ENCODE measurements around the gene STARD9.
"Not testable (repeated sequence)": the region's sequence is repeated elsewhere in the genome, so short reads cannot be mapped to it uniquely, and the experiment has no call there.

Gene STARD9

DNA sequence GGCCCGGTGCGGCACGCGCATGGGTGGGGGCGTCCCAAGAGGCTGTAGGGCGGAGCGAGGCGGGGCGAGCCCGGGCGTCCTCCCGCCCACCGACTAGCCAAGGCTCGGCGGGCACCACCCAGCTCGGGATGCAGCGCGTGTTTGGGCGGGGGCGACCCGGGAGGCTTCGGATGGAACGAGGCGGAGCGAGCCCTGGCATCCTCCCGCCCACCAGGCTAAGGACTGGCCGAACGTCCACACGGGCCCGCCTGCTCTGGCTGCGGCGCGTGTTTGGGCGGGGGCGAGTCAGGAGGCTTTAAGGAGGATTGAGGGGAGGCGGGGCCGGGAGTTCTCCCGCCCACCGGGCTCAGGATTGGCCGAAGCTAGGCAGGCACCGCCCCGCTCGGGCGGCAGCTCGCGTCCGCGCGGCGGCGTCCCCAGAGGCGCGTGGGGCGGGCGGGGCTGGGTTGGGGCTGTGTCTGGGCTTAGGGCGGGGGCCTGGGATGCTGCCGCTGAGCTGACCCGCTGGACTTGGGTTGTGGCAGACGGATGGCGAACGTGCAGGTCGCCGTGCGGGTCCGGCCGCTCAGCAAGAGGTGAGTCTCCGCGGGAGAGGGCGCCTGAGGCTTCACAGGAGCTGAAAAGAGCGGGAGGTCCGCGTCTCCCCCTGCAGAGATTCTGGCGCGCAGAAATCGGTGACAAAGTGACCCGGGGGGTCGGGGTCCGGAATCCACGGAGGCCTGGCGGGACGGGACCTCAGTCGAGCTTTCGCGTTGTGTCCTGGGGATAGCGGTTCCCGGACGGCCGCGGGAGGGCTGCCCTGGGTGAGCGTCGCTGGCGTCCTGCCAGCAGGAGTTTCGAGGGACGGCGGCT lies at the start of gene STARD9:
TSS of gene STARD9 (plus strand) at position 419 of the 852 bp plus-strand sequence. CDS start at position 529, 110 bp downstream.
- peak; percentile 74 for DNase-seq

DNA sequence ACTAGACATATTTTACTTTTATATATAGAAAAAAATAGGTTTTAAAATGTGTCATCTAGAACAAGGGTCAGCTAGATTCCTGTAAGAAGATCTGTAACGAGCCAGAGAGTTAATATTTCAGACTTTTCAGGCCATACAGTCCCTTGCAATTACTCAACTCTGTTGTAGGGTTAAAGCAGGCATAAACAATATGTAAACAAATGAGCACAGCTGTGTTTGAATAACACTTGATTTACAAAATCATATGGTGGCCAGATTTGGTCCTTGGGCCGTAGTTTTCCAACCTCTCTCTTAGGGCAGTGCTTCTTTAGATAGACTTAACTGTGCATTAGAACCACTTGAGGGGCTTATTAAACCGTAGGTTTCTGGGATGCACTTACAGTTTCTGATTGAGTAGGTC lies 46.4 kb upstream of the STARD9 start:
- no peak for DNase-seq

DNA sequence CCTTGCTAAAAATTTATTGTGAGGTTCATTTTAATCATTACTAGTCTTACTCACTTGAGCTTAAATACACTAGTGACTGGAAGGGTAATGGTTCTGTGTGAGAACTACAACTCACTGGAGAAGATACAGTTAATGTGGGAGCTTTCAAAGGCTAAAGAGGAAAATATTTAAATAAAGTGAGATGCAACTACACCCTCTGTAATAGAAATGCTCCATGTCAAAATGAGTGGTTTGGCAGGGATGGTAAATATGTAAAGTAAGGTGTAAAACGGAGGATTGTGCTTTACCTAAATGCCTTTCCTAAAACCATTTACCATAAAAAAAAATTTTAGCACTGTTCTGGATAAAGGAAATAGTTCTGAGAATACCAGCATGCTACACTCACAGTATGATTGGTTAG lies 42.2 kb upstream of the STARD9 start:
- DNase-seq = no peak

DNA sequence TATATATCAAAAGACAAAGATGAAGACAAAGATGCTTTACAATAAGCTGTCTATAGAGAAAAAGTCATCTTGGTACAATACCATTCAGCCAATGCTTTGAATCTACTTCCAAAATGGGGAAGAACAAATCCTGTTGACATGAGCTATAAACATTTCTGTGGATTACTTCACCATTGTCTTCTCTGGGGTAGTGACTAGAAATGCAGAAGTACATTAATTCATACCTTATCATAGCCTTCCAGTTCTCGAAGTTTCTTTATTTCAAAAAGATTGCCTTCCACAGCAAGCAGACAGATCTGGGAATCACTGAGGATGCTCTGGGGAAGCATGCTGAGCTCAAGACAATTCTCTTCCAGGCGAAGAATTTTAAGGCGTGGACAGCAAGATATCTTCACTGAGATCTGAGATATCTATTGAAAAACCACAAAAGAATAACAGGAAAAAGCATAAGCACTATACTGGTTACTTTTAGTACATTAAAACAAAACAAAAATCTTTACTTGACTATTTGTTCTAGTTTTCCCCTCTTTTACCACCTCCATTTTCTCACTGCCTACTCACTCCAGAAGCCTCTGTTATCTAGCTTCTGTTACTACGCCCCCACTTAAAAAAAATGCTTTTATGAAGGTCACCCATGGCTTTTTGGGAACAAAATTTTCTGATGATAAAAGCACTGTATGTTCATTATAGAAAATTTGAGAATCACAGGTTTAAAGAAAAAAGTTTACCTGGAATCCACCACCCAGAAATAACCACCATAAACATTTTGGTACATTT lies 30.4 kb upstream of the STARD9 start:
- no peak for DNase-seq

DNA sequence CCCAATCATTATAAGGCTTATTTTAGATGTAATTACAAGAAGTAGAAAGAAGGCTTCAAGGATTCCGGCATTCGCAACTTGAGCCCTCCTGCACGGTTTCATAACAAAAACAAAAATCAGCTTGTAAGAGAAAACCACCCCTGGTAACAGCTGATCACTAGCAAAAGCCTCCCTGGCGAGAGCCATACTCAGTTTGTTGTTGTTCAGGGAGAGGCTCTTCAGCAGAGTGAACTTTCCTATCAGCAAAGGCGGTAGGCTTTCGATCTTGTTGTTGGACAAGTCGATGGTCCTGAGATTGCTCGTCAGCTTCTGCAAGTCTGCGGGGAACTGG lies 27.5 kb upstream of the STARD9 start:
- DNase-seq = no peak

DNA sequence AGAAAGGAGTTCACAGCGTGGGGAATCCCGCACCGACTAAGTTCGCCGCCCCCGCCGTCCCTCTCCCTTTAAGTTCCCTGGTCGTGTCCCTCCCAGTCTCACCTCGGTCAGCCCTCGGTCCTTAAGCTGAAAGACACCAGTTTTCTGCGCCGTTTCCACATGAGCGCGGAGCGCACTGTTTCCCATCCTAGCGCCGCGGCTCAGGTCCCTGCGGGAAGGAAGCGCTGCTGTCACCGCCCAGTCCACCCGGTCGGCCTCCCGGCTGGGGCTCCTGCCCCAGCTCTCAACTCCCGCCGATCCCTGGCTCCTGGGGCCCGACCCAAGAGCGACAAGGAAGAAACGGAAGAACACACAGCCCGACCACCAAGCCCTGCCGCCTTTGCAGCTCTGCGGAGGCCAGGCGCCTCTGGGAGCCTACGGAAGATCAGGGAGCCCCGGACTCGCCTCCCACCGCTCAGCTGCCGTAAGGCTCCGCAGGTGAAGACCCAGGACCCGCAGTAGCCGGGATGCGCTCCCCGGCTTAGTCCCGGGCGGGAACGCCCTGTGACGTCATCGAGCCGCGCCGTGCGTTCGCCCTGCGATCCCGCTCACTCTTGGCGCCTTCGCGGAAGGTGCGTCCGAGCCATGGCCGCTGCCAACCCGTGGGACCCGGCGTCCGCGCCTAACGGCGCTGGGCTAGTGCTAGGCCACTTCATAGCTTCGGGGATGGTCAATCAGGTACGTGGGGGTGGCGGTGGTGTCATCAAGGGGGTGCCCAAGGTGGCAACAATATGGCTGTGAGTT lies 27.0 kb upstream of the STARD9 start, which contains the start of the genes HAUS2 and LRRC57:
TSS of gene HAUS2 (plus strand) at position 590 of the 783 bp plus-strand sequence. CDS start at position 625, 35 bp downstream.
TSS of gene LRRC57 (minus strand) at position 545 of the 783 bp plus-strand sequence. CDS start at position 186, 359 bp downstream.
- DNase-seq = peak; percentile 58

DNA sequence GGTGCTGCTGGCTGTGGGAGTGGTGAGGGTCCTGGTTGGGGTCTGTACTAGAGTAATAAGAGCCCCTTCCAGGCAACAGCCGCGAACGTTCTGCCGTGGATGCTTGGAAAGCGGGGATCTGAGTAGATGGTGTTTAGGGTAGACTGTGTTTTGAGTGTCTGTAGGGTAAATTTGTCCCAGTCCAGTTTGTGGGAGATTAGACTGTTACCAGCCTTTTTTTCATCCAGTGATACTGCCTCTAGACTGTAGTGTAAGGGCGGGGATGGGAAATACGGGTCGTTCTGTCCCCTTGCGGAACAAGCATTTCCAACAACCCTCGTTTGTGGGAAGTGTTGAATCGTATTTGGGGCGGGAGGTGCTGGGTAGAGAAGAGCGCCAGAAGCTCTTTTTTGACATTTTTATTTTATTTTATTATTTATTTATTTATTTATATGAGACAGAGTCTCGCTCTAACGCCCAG lies 26.3 kb upstream of the STARD9 start:
- no peak for DNase-seq

DNA sequence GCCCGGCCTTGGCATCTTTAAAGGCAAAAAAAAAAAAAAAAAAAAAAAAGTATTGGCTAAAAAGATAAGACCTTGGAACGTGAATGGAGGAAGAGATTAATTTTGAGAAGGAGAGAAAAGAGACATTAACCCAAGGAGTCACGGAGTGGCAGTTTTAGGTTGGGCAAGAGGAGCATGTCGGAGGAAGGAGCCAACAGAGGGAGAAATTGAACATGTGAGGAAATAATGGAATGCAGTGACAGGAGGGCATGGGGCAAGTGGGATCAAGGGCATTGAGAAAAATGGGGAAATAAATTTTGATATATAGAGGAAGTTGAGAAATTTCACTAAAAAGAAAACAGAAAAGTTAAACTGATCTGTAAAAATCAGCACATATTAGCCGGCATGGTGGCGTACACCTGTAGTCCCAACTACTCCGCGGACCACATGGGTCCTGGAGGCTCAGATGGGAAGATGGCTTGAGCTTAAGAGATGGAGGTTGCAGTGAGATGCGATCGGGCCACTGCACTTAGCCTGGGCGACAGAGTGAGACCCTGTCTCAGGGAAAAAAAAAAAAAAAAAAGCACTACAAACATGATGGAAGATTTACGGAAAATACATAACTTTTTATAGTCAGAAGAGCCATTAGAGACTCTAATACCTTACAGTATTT lies 25.5 kb upstream of the STARD9 start:
- no peak for DNase-seq

DNA sequence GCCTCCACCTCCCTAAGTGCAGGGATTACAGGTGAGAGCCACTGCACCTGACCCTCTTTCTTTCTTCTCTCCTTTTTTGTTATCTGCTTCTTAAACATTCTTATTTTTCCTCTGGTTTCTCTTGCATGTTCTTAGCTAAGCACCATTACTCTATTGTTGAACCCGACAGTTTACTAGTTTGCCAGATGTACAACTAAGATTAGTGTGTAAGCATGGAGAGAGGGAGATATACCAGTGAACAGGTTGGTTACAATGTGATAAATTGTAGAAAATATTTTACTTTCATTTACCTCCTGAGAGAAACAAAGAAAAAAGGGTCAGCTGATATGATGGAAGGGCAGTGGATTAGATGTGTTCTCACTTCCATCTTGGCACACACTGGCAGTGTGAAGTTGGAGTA lies 21.9 kb upstream of the STARD9 start:
- DNase-seq = no peak

DNA sequence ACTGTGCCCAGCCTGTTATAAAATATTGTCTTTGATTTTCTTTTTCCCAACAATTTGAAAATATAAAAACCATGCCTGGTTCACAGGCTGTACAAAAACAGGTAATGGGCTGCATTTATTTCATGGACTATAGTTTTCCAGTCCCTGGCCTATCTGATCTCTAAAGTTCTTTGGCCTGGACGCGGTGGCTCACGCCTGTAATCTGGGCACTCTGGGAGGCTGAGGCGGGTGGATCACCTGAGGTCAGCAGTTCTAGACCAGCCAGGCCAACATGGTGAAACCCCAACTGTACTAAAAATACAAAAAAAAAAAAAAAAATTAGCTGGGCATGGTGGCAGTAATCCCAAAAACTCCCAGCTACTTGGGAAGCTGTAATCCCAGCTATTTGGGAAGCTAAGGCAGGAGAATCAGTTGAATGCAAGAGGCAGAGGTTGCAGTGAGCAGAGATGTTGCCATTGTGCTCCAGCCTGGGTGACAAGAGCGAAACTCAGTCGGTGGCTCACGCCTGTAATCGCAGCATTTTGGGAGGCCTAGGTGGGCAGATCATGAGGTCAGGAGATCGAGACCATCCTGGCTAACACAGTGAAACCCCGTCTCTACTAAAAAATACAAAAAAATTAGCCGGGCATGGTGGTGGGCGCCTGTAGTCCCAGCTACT lies 18.7 kb upstream of the STARD9 start:
- not testable (repeated sequence) for DNase-seq

DNA sequence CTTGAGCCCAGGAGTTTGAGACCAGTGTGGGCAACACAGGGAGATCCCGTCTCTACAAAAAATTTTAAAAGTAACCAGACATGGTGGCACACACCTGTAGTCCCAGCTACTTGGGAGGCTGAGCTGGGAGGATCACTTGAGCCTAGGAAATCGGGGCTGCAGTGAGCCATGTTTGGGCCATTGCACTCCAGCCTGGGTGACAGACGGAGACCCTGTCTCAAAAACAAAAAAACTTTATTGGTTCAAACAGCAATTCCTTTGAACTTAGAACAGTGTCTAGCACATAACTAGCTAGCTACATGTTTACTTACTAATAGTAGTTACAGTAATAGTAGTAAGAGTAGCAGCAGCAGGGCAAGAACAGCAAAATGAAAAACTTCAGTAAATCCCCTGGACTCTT lies 16.7 kb upstream of the STARD9 start:
- no peak for DNase-seq

DNA sequence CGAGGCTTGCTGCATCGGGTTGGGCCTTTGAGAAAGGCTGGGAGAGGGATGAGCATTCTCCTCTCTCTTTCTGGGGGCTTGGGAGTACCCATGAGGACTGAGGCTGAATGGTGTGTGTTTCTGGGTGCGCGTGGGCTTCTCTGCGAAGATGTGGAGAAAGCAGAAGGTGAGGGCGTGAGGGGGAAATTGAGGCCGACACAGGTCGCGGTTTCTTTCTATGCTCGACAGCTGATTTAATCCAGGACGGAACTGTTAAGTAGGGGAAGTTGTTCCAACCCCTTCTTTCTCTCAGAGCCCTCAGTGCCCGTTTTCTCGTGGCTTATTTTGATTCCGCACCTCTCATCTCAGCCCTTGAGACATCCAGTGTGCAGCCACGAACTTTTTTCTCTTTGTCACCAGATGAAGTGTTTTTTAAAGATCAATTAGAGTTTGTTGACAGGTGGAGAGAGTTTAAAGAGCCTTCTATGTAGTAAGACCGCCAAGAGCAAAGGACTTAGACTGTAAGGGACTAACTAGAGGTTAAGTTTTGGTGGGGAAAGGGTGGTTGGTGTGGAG lies 711 bp downstream of the STARD9 start:
- DNase-seq = no peak

DNA sequence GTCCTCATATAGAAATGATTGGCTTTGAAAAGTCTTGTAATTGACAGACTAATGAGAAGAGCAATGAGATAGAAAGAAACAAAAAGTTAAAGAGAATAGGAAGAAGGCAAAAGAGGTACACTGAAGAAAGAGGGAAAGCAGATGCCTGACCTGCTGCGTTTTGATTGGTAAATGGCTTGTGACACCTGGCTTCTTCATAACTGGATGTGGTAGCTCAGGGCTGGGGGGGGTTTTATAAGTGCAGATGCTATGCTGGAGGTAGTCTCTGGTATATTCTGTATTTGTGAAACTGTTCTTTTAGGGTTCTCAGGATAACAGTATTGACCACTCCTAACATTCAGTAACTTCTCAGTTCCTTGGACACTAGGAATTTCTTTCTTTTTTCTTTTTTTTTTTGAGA lies 1.4 kb downstream of the STARD9 start:
- no peak for DNase-seq

DNA sequence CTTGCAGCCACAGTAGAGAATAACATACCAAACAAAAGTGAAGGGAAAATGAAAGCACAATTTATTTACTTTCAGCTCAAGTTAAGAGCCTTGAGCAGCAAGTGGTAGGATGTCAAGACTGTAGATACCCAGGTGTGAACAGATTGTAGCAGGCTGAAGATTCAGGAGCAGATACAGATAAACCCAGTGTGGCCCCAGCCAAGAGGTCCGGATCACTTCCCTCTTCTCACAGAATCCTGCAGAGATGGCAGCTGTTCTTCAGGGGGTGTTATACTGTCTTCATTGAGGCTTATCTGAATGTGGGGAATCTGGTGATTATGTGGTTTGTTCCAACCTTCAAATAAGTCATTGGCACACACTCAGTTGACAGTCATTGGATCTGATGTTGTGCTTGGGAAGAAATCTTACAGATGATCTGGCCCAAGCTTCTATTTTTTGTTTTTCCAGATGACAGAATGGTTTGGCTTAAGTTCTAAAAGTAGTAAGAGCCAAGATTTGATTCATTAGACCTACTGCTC lies 2.2 kb downstream of the STARD9 start:
- DNase-seq = no peak

DNA sequence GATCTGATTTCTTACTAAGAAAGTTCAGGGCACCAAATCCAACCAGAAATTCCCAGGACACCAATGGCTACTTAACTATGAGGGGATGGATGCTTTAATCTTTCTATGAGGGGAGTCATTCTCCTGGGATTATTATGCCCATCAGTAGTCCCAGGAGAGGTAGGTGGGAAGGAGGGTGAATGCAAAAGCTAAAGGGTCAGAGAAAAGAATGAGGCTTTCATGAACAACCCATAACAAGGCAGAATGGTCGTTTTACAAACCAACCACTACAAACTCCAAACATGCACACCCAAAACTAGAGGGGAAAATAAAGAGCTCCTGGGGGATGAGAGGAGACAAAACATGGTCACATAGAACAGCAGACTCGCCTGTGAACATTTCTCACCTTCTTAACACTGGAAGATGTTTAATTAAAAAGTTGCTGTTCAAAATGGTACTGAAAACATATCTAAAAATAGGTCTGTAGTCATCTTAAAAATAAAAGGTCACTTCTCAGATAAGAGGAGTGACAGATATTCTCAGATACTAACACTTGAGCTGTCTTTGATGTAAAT lies 3.7 kb downstream of the STARD9 start:
- DNase-seq = no peak

DNA sequence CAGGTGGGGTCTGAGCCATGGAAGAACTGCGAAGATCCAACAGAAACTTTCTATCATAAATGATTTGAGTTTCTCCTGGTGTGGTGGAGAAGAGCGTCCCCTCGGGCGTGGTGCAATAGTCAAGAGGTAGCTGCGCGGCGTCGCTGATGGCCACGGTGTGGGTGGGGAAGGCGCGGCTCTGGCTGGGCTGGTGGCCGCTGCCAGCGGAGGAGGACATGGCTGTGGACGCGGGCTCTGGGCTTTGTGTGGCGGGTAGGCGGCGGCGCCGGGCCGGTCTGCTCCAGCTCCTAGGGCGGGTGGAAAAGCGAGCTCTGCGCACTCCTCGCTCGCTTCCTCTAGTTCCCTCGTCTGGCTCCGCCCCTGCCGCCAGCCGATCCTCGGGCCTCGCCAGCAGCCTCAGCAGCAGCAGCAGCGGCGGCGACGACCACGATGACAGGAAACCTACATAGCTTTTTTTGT lies 5.9 kb downstream of the STARD9 start:
- peak; percentile 48 for DNase-seq

DNA sequence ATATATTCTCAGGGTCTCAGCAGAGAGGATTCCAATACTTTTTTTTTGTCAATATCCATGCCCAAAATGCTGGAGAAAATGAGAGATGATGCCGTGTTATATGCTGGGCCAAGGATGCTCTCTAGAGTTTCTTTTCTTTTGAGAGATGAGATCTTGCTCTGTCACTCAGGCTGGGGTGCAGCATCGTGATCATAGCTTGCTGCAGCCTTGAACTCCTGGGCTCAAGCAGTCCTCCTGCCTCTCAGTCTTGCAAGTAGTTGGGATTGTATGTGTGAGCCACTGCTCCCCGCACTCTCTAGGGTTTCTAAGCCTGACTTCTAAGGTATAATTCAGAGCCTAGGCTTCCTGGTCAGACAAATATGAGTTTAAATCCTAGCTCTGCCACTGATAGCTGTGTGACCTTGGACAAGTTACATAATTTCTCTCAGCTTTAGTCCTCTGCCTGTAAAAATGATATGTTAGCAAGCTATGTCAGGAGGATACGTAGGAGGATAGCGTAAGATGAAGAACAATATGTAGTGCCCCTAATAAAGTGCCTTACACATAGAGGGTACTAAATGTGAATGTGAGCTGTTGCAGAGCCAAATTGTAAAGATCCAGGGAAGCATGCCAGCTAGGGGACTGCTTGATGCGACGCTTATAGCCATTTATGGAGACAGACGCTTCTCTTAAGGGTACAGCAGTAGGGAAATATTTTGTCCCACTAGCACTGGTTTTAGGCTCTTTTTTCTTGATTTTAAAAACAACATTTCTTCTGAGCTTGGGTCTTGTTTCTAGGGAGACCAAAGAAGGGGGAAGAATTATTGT lies 7.4 kb downstream of the STARD9 start:
- DNase-seq = no peak

DNA sequence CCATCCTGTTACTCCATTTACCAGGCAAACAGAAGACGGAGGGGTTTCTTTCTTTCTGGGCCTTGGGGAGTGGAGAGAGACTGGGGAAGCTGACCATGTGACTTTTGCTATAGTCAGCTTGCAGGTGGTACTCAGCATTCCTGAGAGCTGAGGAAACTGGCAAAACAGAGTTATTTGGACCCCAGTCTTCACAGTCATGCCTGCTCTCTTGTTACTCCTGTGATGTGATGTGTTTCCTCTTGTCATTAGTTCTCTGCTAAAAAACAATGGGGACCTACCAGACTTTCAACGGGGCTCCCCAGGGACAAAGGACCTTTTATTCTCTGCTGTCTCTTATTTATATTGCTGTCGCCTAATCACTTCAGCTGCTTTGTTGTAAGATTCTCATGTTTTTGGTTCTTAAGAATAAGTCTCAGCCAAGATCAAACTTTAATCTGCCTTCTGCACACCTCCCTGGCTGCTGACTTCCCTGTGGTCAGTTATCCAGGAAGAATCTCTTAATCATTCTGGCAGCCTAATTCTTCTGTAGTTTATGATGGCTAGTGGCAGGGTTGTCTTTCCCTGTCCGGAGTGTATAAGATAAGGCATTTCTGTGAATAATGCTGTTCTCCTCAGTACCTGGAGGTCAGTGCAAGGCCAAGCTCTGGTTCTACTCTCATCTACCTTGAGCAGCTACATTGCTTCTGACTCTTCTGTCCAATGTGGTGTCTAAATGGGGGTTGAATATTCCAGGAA lies 8.8 kb downstream of the STARD9 start:
- DNase-seq = no peak

DNA sequence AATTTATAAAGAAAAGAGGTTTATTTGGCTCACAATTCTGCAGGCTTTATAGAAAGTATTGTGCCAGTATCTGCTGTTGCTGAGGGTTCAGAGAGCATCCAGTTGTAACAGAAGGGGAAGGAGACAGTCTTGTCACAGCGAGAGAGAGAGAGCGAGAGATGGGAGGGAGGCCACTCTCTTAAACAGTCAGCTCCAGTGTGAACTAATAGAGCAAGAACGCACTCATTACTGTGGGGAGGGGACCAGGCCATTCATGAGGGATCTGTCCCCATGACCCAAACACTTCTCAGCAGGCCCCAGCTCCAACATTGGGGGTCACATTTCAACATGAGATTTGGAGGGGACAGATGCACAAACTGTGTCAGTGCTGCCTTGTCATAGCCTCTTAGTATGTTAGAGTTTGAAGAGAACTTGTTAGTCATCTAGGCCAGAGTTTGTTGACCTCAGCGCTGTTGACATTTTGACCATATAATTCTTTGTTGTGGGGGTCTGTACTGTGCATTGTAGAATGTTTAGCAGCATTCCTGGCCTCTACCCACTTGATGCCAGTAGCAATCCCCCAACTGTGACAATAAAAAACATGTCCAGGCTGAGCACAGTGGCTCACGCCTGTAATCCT lies 15.3 kb downstream of the STARD9 start:
- no peak for DNase-seq
